ENCODE data around the gene DIDO1. TPM values are rescaled to one million over a fixed set of nuclear protein-coding genes. Genes with fewer than 3 reads are reported as not detected.

DIDO1 gene
- total RNA-seq, 1 experiment from 2014 or later: 33.2 TPM

DNA sequence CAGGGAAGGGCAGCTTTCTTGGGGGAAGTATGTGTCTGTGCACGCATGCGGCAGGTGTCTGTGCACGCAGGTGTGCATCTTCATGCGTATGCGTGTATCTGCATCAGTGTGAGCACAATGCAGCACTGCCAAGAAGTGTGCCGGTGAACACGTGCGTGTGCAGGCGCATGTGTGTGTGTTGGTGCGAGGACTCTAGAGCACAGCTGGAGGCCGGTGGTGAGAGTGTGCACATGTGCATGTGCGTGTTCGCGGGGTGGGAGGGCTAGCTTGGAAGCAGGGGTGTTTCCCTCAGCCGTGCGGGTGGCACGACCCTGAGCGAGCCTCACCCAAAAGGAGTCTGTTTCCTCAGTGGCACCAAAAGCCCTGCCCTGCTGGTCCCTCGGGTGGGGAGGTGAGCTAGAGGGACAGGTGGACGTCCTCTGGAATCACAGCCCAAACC, 33.7 kb upstream of the DIDO1 start:
- H3K27ac ChIP-seq (ENCODE audit: low read length): no peak overlapping the region
- peaks cover 9% of the 10 kb centered on the region; the same call in 1 of the 2 replicates for H3K27me3 ChIP-seq (ENCODE audit: low read length)
- no peak overlapping the region for H3K4me2 ChIP-seq (ENCODE audit: low read length)
- TF ChIP-seq EZH2 (IDR thresholded peaks at IDR 0.05; ENCODE audit: low read length, unreplicated experiment) (no peak), CTCF (conservative IDR thresholded peaks at IDR 0.05; ENCODE audit: low read depth, low read length) (no peak), EZH2phosphoT487 (IDR thresholded peaks at IDR 0.05; ENCODE audit: borderline replicate concordance, low read length) (no peak)
- H4K20me1 ChIP-seq (ENCODE audit: low read length): no peaks in the 10 kb centered on the region
- H3K36me3 ChIP-seq (ENCODE audit: low read depth, low read length): no peaks in the 10 kb centered on the region
- no peaks in the 10 kb centered on the region for H3K9me3 ChIP-seq (ENCODE audit: low read length)
- BruUV-seq (replicated peaks): no TSS peak
- intact Hi-C loops (cut with micrococcal nuclease): no loop called here
- ATAC-seq: no peak
- H3K4me3 ChIP-seq (ENCODE audit: low read length): no peak overlapping the region
- no peaks in the 10 kb centered on the region for H3K79me2 ChIP-seq (ENCODE audit: low read length)
- H3K4me1 ChIP-seq (ENCODE audit: insufficient read depth, low read length): no peaks in the 10 kb centered on the region; the same call in 1 of the 2 replicates
- no peak for DNase-seq
- ChIA-PET CTCF (no interaction called here), POLR2A (ENCODE audit: unreplicated experiment) (no interaction called here)
- H3F3A ChIP-seq (ENCODE audit: low read length, unreplicated experiment): no peaks in the 10 kb centered on the region
- H3K9me2 ChIP-seq (replicated peaks; ENCODE audit: low read length): no peaks in the 10 kb centered on the region
- H2AFZ ChIP-seq (ENCODE audit: low read length): no peak overlapping the region
- H3K9ac ChIP-seq (ENCODE audit: low read length): no peak overlapping the region

- BruUV-seq (replicated peaks): no TSS peak
- H2AFZ ChIP-seq (ENCODE audit: low read length): no peak overlapping the region
- no peak overlapping the region for H3K4me2 ChIP-seq (ENCODE audit: low read length)
- no peak overlapping the region for H3K27ac ChIP-seq (ENCODE audit: low read length)
- DNase-seq (no peak), ATAC-seq (no peak)
- H3F3A ChIP-seq (ENCODE audit: low read length, unreplicated experiment): no peaks in the 10 kb centered on the region
- H3K36me3 ChIP-seq (ENCODE audit: low read depth, low read length): no peaks in the 10 kb centered on the region
- H3K4me3 ChIP-seq (ENCODE audit: low read length): no peak overlapping the region
- no peak overlapping the region for H3K9ac ChIP-seq (ENCODE audit: low read length)
- ChIA-PET POLR2A (ENCODE audit: unreplicated experiment) (no interaction called here), CTCF (no interaction called here)
- no peaks in the 10 kb centered on the region for H4K20me1 ChIP-seq (ENCODE audit: low read length)
- H3K9me2 ChIP-seq (replicated peaks; ENCODE audit: low read length): no peaks in the 10 kb centered on the region
- no peaks in the 10 kb centered on the region; the same call in 1 of the 2 replicates for H3K4me1 ChIP-seq (ENCODE audit: insufficient read depth, low read length)
- intact Hi-C loops (cut with micrococcal nuclease): no loop called here
- peaks cover 2% of the 10 kb centered on the region; the same call in 1 of the 2 replicates for H3K27me3 ChIP-seq (ENCODE audit: low read length)
- no peaks in the 10 kb centered on the region for H3K9me3 ChIP-seq (ENCODE audit: low read length)
- TF ChIP-seq EZH2phosphoT487 (IDR thresholded peaks at IDR 0.05; ENCODE audit: borderline replicate concordance, low read length) (no peak), CTCF (conservative IDR thresholded peaks at IDR 0.05; ENCODE audit: low read depth, low read length) (no peak), EZH2 (IDR thresholded peaks at IDR 0.05; ENCODE audit: low read length, unreplicated experiment) (no peak)
- H3K79me2 ChIP-seq (ENCODE audit: low read length): no peaks in the 10 kb centered on the region
These were observed 33.0 kb upstream of the DIDO1 start for GRCh38 chr20:62959101-62959971.

Measured in PC-3 (cell line).